Loucy (cell line): ENCODE data around the gene E4F1.

Experiments used
- CTCF ChIP-seq: fragments of 200-600 bp; sonication (generic); conservative IDR thresholded peaks from 2 replicates; pipeline ENCODE4 v1.5.1; 2014; ENCODE audit warnings: mild to moderate bottlenecking, antibody characterized with exemption, low read length
- EZH2phosphoT487 ChIP-seq: fragments of 200-600 bp; IDR thresholded peaks from 2 replicates; pipeline ENCODE4 v1.6.1; 2018; ENCODE audit warnings: antibody characterized with exemption, mild to moderate bottlenecking, moderate library complexity, borderline replicate concordance

DNA sequence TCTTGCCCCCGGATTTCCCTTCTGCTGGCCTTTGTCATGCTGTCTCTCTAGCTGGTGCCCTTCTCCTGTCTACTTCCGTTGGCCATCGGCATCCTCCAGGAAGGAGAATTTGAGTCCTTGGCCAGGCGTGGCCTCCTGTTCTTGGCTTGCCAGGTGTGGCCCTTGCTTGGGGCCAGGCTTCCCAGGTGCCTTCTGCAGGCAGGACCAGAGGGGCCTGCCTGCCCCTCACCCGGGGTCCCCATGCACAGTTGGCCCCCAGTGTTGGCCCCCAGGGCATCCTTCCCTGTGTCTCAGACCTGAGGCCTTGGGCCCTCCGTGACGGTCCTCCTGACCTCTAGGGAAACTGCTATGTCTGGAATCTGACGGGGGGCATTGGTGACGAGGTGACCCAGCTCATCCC is 15.5 kb upstream of the E4F1 start:
- TF ChIP-seq EZH2phosphoT487 (no peak), CTCF (no peak)
